OCI-LY7 (cell line): Measurements from ENCODE around the gene YJU2.

ENCODE experiments used
- CTCF ChIP-seq: fragments of 200-600 bp; sonication (generic); conservative IDR thresholded peaks from 2 replicates; pipeline ENCODE4 v1.5.1; 2014; ENCODE audit warnings: mild to moderate bottlenecking, antibody characterized with exemption, low read length, moderate library complexity, mixed read lengths
- EZH2phosphoT487 ChIP-seq: fragments of 200-600 bp; sonication (generic); IDR thresholded peaks from 2 replicates; pipeline ENCODE4 v1.6.1; 2018; ENCODE audit warnings: low read depth, borderline replicate concordance, mild to moderate bottlenecking, mixed run types, antibody characterized with exemption, low read length, moderate library complexity, mixed read lengths

GRCh38 chr19:4260613-4261191 is 13.8 kb downstream of the YJU2 start:
- TF ChIP-seq CTCF (no peak), EZH2phosphoT487 (no peak)
